ENCODE data around the gene HDAC3.

The HDAC3 gene

GRCh38 chr5:141618804-141619554 lies 17.7 kb downstream of the HDAC3 start, which contains the start of gene DIAPH1 (continued):
- TF ChIP-seq AEBP2 (tag by site-specific recombination; IDR thresholded peaks at IDR 0.05; ENCODE audit: borderline replicate concordance) (no peak), ZNF585B (tag by site-specific recombination; IDR thresholded peaks at IDR 0.05) (no peak), ZNF521 (tag by site-specific recombination; IDR thresholded peaks at IDR 0.05) (no peak), ZNF48 (tag by site-specific recombination; IDR thresholded peaks at IDR 0.05) (no peak), ZXDB (tag by site-specific recombination; IDR thresholded peaks at IDR 0.05) (peak; percentile 78), ZNF211 (tag by site-specific recombination; IDR thresholded peaks at IDR 0.05; ENCODE audit: low read depth) (no peak), TRIM28 (IDR thresholded peaks at IDR 0.05; ENCODE audit: borderline replicate concordance, low read length) (no peak), ZNF157 (tag by site-specific recombination; IDR thresholded peaks at IDR 0.05) (no peak), ZNF37A (tag by site-specific recombination; IDR thresholded peaks at IDR 0.05) (no peak), ZNF398 (tag by site-specific recombination; IDR thresholded peaks at IDR 0.05) (peak; percentile 28; the same call in 1 of the 2 replicates), ZFP37 (tag by site-specific recombination; IDR thresholded peaks at IDR 0.05) (peak; percentile 61; the same call in 1 of the 2 replicates), GLIS1 (tag by site-specific recombination; IDR thresholded peaks at IDR 0.05) (peak; percentile 75), ZNF560 (tag by site-specific recombination; IDR thresholded peaks at IDR 0.05; ENCODE audit: borderline replicate concordance) (no peak), ZNF626 (tag by site-specific recombination; IDR thresholded peaks at IDR 0.05) (no peak), ZNF488 (tag by site-specific recombination; IDR thresholded peaks at IDR 0.05) (no peak), ZFP69B (tag by site-specific recombination; IDR thresholded peaks at IDR 0.05) (peak; percentile 81), HIC1 (tag by site-specific recombination; IDR thresholded peaks at IDR 0.05) (peak; percentile 70), ZNF354C (tag by site-specific recombination; IDR thresholded peaks at IDR 0.05; ENCODE audit: borderline replicate concordance, low read depth) (no peak), ZBTB44 (tag by site-specific recombination; IDR thresholded peaks at IDR 0.05) (no peak; the same call in none of the 2 replicates), ZNF623 (tag by site-specific recombination; IDR thresholded peaks at IDR 0.05) (no peak), ZNF114 (tag by site-specific recombination; IDR thresholded peaks at IDR 0.05) (no peak), ZNF639 (tag by site-specific recombination; IDR thresholded peaks at IDR 0.05) (peak; percentile 88), ZNF362 (tag by site-specific recombination; IDR thresholded peaks at IDR 0.05) (peak; percentile 24; the same call in 1 of the 2 replicates), IKZF3 (tag by site-specific recombination; IDR thresholded peaks at IDR 0.05) (peak; percentile 50), ZNF571 (tag by site-specific recombination; IDR thresholded peaks at IDR 0.05) (no peak), ZNF529 (tag by site-specific recombination; IDR thresholded peaks at IDR 0.05; ENCODE audit: insufficient replicate concordance) (no peak), ZSCAN30 (tag by site-specific recombination; IDR thresholded peaks at IDR 0.05) (peak; percentile 91), ZNF629 (tag by site-specific recombination; IDR thresholded peaks at IDR 0.05) (peak; percentile 80)

Data from HEK293 (cell line).